WTC11 (cell line): Measurements from ENCODE around the gene DNAH5.

Experiments used
- ATF3 ChIP-seq: sonication (generic); formaldehyde crosslinking; conservative IDR thresholded peaks from 2 replicates; pipeline ENCODE4 v1.8.1; 2022; ENCODE audit warnings: mild to moderate bottlenecking, missing genetic modification reagents
- CREB1 ChIP-seq: sonication (generic); formaldehyde crosslinking; IDR thresholded peaks from 2 replicates; pipeline ENCODE4 v1.8.0; 2023; ENCODE audit warnings: mild to moderate bottlenecking, missing genetic modification reagents
- CREM ChIP-seq: sonication (generic); formaldehyde crosslinking; IDR thresholded peaks from 2 replicates; pipeline ENCODE4 v1.8.1; 2022; ENCODE audit warnings: mild to moderate bottlenecking, missing genetic modification reagents, moderate library complexity
- CTCF ChIP-seq: fragments of 200-600 bp; IDR thresholded peaks from 2 replicates; pipeline ENCODE4 v1.8.0; 2022; ENCODE audit warnings: antibody characterized with exemption
- FOXP1 ChIP-seq: sonication (generic); formaldehyde crosslinking; IDR thresholded peaks from 2 replicates; pipeline ENCODE4 v1.8.0; 2022; ENCODE audit warnings: missing genetic modification reagents, mild to moderate bottlenecking, moderate library complexity, borderline replicate concordance
- MXD4 ChIP-seq: fragments of 250-450 bp; sonication (Bioruptor Pico); IDR thresholded peaks from 2 replicates; pipeline ENCODE4 v1.8.0; 2021; ENCODE audit warnings: mild to moderate bottlenecking, moderate library complexity, borderline replicate concordance
- NFYB ChIP-seq: sonication (generic); formaldehyde crosslinking; conservative IDR thresholded peaks from 2 replicates; pipeline ENCODE4 v1.8.0; 2022; ENCODE audit warnings: low read depth, missing genetic modification reagents
- SP1 ChIP-seq: sonication (generic); formaldehyde crosslinking; conservative IDR thresholded peaks from 2 replicates; pipeline ENCODE4 v1.8.1; 2022; ENCODE audit warnings: missing genetic modification reagents
- STAT6 ChIP-seq: sonication (generic); formaldehyde crosslinking; conservative IDR thresholded peaks from 2 replicates; pipeline ENCODE4 v1.8.1; 2023; ENCODE audit warnings: mild to moderate bottlenecking, low read depth, missing genetic modification reagents, moderate library complexity
- TEAD1 ChIP-seq: sonication (generic); formaldehyde crosslinking; IDR thresholded peaks from 2 replicates; pipeline ENCODE4 v1.8.0; 2022; ENCODE audit warnings: mild to moderate bottlenecking, missing genetic modification reagents
- ZNF416 ChIP-seq: fragments of 250-450 bp; sonication (Bioruptor Pico); IDR thresholded peaks from 2 replicates; pipeline ENCODE4 v1.9.0; 2021; ENCODE audit warnings: mild to moderate bottlenecking, inconsistent platforms
- ZNF512 ChIP-seq: sonication (generic); formaldehyde crosslinking; IDR thresholded peaks from 2 replicates; pipeline ENCODE4 v1.8.1; 2022; ENCODE audit warnings: missing genetic modification reagents, borderline replicate concordance
- TF ChIP-seq, protein P1 (sequence below): sonication (generic); formaldehyde crosslinking; IDR thresholded peaks from 2 replicates; pipeline ENCODE4 v1.8.1; 2023; ENCODE audit warnings: mild to moderate bottlenecking, missing genetic modification reagents, moderate library complexity

DNA sequence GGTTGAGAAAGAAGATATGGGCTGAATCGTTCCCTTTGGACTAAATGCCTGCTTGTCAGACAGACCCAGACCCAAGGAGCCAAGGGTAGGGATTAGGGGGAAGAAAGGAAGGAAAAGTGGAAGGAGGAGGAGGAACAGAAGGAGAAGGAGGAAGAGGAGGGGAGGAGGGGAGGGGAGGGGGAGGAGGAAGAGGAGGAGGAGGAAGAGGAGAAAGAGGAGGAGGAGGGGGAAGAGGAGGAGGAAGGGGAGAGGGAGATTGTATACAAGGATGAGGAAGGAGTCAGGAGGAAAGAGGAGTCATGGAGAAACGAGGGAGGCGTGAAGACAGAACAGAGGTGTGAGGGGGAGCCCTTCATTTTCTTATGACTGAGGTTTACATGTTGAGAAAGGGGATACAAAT lies 46.9 kb upstream of the DNAH5 start:
- TF ChIP-seq FOXP1 (CRISPR knock-in tag) (no peak), TEAD1 (CRISPR knock-in tag) (no peak), SP1 (CRISPR knock-in tag) (no peak), ZNF416 (CRISPR knock-in tag) (no peak), CREM (CRISPR knock-in tag) (no peak), CTCF (no peak), STAT6 (CRISPR knock-in tag) (no peak), NFYB (CRISPR knock-in tag) (no peak), CREB1 (CRISPR knock-in tag) (no peak), ATF3 (CRISPR knock-in tag) (no peak), ZNF512 (CRISPR knock-in tag) (no peak), MXD4 (CRISPR knock-in tag) (no peak)
- TF ChIP-seq, protein P1, sequence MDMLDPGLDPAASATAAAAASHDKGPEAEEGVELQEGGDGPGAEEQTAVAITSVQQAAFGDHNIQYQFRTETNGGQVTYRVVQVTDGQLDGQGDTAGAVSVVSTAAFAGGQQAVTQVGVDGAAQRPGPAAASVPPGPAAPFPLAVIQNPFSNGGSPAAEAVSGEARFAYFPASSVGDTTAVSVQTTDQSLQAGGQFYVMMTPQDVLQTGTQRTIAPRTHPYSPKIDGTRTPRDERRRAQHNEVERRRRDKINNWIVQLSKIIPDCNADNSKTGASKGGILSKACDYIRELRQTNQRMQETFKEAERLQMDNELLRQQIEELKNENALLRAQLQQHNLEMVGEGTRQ (CRISPR knock-in tag) = no peak
